HPDE6-E6E7 (cell line): ENCODE results near the gene PPFIA1.

Source experiments
- DNase-seq: peaks from one replicate; pipeline ENCODE4 v3.0.0; 2011; ENCODE audit warnings: missing footprints; ENCODE audit errors: extremely low spot score

PPFIA1 gene

GRCh38 chr11:70270104-70270876 is at the start of gene PPFIA1:
Gene PPFIA1 (plus strand): TSS chr11:70270690. CDS start chr11:70272173, 1,483 bp downstream.
- DNase-seq: peak; percentile 91

GRCh38 chr11:70220920-70221319 is 49.6 kb upstream of the PPFIA1 start:
- no peak for DNase-seq

- no peak for DNase-seq
Measured at GRCh38 chr11:70225681-70226177, 44.8 kb upstream of the PPFIA1 start.

- no peak for DNase-seq
Measured at GRCh38 chr11:70226183-70226582, 44.3 kb upstream of the PPFIA1 start.

- DNase-seq: no peak
Measured at GRCh38 chr11:70226967-70227366, 43.5 kb upstream of the PPFIA1 start.

GRCh38 chr11:70229737-70230136 is 40.8 kb upstream of the PPFIA1 start:
- DNase-seq: no peak

- no peak for DNase-seq
Measured at GRCh38 chr11:70230151-70230839, 40.2 kb upstream of the PPFIA1 start.

GRCh38 chr11:70230840-70231710 is 39.4 kb upstream of the PPFIA1 start:
- no peak for DNase-seq

- no peak for DNase-seq
Measured at GRCh38 chr11:70233034-70233433, 37.5 kb upstream of the PPFIA1 start.

- peak; percentile 98 for DNase-seq
Measured at GRCh38 chr11:70233511-70233934, 37.0 kb upstream of the PPFIA1 start.

- no peak for DNase-seq
Measured at GRCh38 chr11:70233962-70234361, 36.5 kb upstream of the PPFIA1 start.

GRCh38 chr11:70240337-70240736 is 30.2 kb upstream of the PPFIA1 start:
- DNase-seq: no peak

GRCh38 chr11:70241709-70242108 is 28.8 kb upstream of the PPFIA1 start:
- no peak for DNase-seq

- no peak for DNase-seq
Measured at GRCh38 chr11:70242885-70243284, 27.6 kb upstream of the PPFIA1 start.

GRCh38 chr11:70243912-70244652 is 26.4 kb upstream of the PPFIA1 start:
- DNase-seq: no peak

- no peak for DNase-seq
Measured at GRCh38 chr11:70244698-70245097, 25.8 kb upstream of the PPFIA1 start.

GRCh38 chr11:70246196-70246595 is 24.3 kb upstream of the PPFIA1 start:
- no peak for DNase-seq

- no peak for DNase-seq
Measured at GRCh38 chr11:70247042-70247709, 23.3 kb upstream of the PPFIA1 start.

GRCh38 chr11:70247710-70248072 is 22.8 kb upstream of the PPFIA1 start:
- no peak for DNase-seq

- DNase-seq: no peak
Measured at GRCh38 chr11:70250876-70251658, 19.4 kb upstream of the PPFIA1 start.
